ENCODE measurements around the gene SNPH. TPM values are rescaled to one million over a fixed set of nuclear protein-coding genes. Genes with fewer than 3 reads are reported as not detected.
"Not testable (repeated sequence)": the region's sequence is repeated elsewhere in the genome, so short reads cannot be mapped to it uniquely, and the experiment has no call there.

Gene SNPH
- total RNA-seq, 1 experiment from 2014 or later = 2.0 TPM

- no TSS peak for BruUV-seq (replicated peaks)
- intact Hi-C loops (cut with micrococcal nuclease; ENCODE audit: unreplicated experiment) = no loop called here
- CTCF ChIA-PET = no interaction called here
- H3K27me3 Mint-ChIP-seq (ENCODE audit: unreplicated experiment) = no peaks in the 10 kb centered on the region
- TF ChIP-seq, protein P1, sequence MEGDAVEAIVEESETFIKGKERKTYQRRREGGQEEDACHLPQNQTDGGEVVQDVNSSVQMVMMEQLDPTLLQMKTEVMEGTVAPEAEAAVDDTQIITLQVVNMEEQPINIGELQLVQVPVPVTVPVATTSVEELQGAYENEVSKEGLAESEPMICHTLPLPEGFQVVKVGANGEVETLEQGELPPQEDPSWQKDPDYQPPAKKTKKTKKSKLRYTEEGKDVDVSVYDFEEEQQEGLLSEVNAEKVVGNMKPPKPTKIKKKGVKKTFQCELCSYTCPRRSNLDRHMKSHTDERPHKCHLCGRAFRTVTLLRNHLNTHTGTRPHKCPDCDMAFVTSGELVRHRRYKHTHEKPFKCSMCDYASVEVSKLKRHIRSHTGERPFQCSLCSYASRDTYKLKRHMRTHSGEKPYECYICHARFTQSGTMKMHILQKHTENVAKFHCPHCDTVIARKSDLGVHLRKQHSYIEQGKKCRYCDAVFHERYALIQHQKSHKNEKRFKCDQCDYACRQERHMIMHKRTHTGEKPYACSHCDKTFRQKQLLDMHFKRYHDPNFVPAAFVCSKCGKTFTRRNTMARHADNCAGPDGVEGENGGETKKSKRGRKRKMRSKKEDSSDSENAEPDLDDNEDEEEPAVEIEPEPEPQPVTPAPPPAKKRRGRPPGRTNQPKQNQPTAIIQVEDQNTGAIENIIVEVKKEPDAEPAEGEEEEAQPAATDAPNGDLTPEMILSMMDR (IDR thresholded peaks at IDR 0.05; ENCODE audit: unreplicated experiment) = no peak
- H3K4me3 Mint-ChIP-seq (ENCODE audit: low read depth, unreplicated experiment) = no peak overlapping the region
- no peaks in the 10 kb centered on the region for H3K36me3 Mint-ChIP-seq (ENCODE audit: insufficient read depth, unreplicated experiment)
- H3K9me3 Mint-ChIP-seq (ENCODE audit: low read depth, unreplicated experiment) = no peaks in the 10 kb centered on the region
- no peaks in the 10 kb centered on the region for H3K4me1 Mint-ChIP-seq (ENCODE audit: low read depth, unreplicated experiment)
- no peak overlapping the region for H3K27ac Mint-ChIP-seq (ENCODE audit: unreplicated experiment)
- DNase-seq = no peak
Observed at GRCh38 chr20:1341561-1342265, 75.6 kb downstream of the SNPH start.

- BruUV-seq (replicated peaks); H3K4me1 Mint-ChIP-seq (ENCODE audit: low read depth, unreplicated experiment); DNase-seq; intact Hi-C loops (cut with micrococcal nuclease; ENCODE audit: unreplicated experiment); H3K36me3 Mint-ChIP-seq (ENCODE audit: insufficient read depth, unreplicated experiment); H3K4me3 Mint-ChIP-seq (ENCODE audit: low read depth, unreplicated experiment); H3K27ac Mint-ChIP-seq (ENCODE audit: unreplicated experiment); H3K27me3 Mint-ChIP-seq (ENCODE audit: unreplicated experiment); CTCF ChIA-PET; H3K9me3 Mint-ChIP-seq (ENCODE audit: low read depth, unreplicated experiment): not testable (repeated sequence)
Observed at GRCh38 chr20:1343446-1344124, 77.5 kb downstream of the SNPH start.

DNA sequence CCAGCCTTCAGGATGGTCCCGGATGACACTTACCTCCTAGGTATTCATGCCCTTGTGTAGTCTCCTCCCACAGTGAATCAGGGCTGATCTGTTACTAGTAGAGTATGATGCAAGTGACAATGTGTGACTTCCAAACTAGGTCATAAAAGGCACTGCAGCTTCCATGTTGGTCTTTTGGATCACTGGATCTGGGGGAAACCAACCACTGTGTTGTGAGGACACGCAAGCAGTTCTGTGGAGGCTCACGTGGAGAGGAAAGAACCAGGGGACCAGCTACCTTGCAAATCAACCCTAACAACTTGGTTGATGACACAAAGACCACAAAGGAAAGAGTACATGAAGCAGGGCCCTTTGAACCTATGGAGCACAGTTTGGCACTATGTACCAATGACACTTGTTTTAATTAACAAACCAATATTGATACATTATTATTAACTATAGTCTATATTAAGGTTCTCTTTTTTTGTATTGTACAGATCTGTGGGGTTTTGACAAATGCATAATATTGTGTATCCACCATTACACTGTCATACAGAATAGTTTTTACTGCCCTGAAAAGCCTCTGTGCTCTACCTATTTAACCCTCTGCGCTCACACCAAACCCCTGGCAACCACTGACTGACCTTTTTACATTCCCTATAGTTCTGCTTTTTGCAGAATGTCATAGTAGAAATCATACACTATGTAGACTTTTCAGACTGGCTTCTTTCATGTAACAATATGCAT, 79.1 kb downstream of the SNPH start:
- H3K27me3 Mint-ChIP-seq (ENCODE audit: unreplicated experiment) = no peaks in the 10 kb centered on the region
- no peaks in the 10 kb centered on the region for H3K4me1 Mint-ChIP-seq (ENCODE audit: low read depth, unreplicated experiment)
- CTCF ChIA-PET = no interaction called here
- TF ChIP-seq, protein P1 (IDR thresholded peaks at IDR 0.05; ENCODE audit: unreplicated experiment) = no peak
- intact Hi-C loops (cut with micrococcal nuclease; ENCODE audit: unreplicated experiment) = no loop called here
- no peaks in the 10 kb centered on the region for H3K36me3 Mint-ChIP-seq (ENCODE audit: insufficient read depth, unreplicated experiment)
- no peak for DNase-seq
- no peaks in the 10 kb centered on the region for H3K9me3 Mint-ChIP-seq (ENCODE audit: low read depth, unreplicated experiment)
- H3K27ac Mint-ChIP-seq (ENCODE audit: unreplicated experiment) = no peak overlapping the region
- H3K4me3 Mint-ChIP-seq (ENCODE audit: low read depth, unreplicated experiment) = no peak overlapping the region
- no TSS peak for BruUV-seq (replicated peaks)

- TF ChIP-seq, protein P1 (IDR thresholded peaks at IDR 0.05; ENCODE audit: unreplicated experiment) = no peak
- no TSS peak for BruUV-seq (replicated peaks)
- intact Hi-C loops (cut with micrococcal nuclease; ENCODE audit: unreplicated experiment) = no loop called here
- Mint-ChIP-seq H3K4me1 (ENCODE audit: low read depth, unreplicated experiment) (no peaks in the 10 kb centered on the region), H3K36me3 (ENCODE audit: insufficient read depth, unreplicated experiment) (peaks cover under 1% of the 10 kb centered on the region), H3K4me3 (ENCODE audit: low read depth, unreplicated experiment) (no peak overlapping the region), H3K9me3 (ENCODE audit: low read depth, unreplicated experiment) (no peaks in the 10 kb centered on the region), H3K27me3 (ENCODE audit: unreplicated experiment) (no peaks in the 10 kb centered on the region), H3K27ac (ENCODE audit: unreplicated experiment) (no peak overlapping the region)
- CTCF ChIA-PET = no interaction called here
- DNase-seq = no peak
Observed at GRCh38 chr20:1345756-1346093, 79.6 kb downstream of the SNPH start.

Measured in Calu3 (cell line).